Measurements from ENCODE around the gene ADIPOQ. TPM values are rescaled to one million over a fixed set of nuclear protein-coding genes. Genes with fewer than 3 reads are reported as not detected.

Gene ADIPOQ
- total and polyA plus RNA-seq, 2 of the 13 experiments (the other 11 are each of a cell fraction or from before 2014, with no cell fraction given): not detected

GRCh38 chr3:186826976-186827857, 15.3 kb upstream of the ADIPOQ start (continued):
- TF ChIP-seq PREB (CRISPR knock-in tag; IDR thresholded peaks at IDR 0.05): no peak
- TF ChIP-seq ZNF614 (CRISPR knock-in tag; IDR thresholded peaks at IDR 0.05; ENCODE audit: borderline replicate concordance): no peak
- TF ChIP-seq FOSL2 (CRISPR knock-in tag; IDR thresholded peaks at IDR 0.05): no peak
- no peak for TF ChIP-seq HNF4A (CRISPR knock-in tag; IDR thresholded peaks at IDR 0.05)
- no peak for TF ChIP-seq THRA (CRISPR knock-in tag; IDR thresholded peaks at IDR 0.05; ENCODE audit: borderline replicate concordance)
- TF ChIP-seq ZNF12 (CRISPR knock-in tag; IDR thresholded peaks at IDR 0.05): no peak
- no peak for TF ChIP-seq ZNF800 (CRISPR knock-in tag; IDR thresholded peaks at IDR 0.05)
- no peak for TF ChIP-seq ZNF562 (CRISPR knock-in tag; IDR thresholded peaks at IDR 0.05; ENCODE audit: borderline replicate concordance)
- no peak for TF ChIP-seq GLI4 (CRISPR knock-in tag; IDR thresholded peaks at IDR 0.05; ENCODE audit: borderline replicate concordance)
- no peak for TF ChIP-seq KDM3A (CRISPR knock-in tag; IDR thresholded peaks at IDR 0.05; ENCODE audit: low read depth)
- no peak for TF ChIP-seq ZNF790 (CRISPR knock-in tag; IDR thresholded peaks at IDR 0.05; ENCODE audit: borderline replicate concordance)
- TF ChIP-seq FLYWCH1 (CRISPR knock-in tag; IDR thresholded peaks at IDR 0.05): no peak
- TF ChIP-seq ZNF598 (CRISPR knock-in tag; IDR thresholded peaks at IDR 0.05; ENCODE audit: borderline replicate concordance): no peak
- no peak for TF ChIP-seq ZNF282 (IDR thresholded peaks at IDR 0.05; ENCODE audit: partially characterized antibody)
- TF ChIP-seq HMGXB3 (CRISPR knock-in tag; IDR thresholded peaks at IDR 0.05; ENCODE audit: borderline replicate concordance): no peak
- TF ChIP-seq ZSCAN9 (CRISPR knock-in tag; IDR thresholded peaks at IDR 0.05; ENCODE audit: borderline replicate concordance): 0 out of 2 replicates have a peak, but pooled peaks have one; percentile 41
- no peak for TF ChIP-seq KMT2B (CRISPR knock-in tag; IDR thresholded peaks at IDR 0.05)
- TF ChIP-seq ZNF138 (CRISPR knock-in tag; IDR thresholded peaks at IDR 0.05; ENCODE audit: low read depth): peak; percentile 40; the same call in 1 of the 2 replicates
- no peak for TF ChIP-seq ZNF543 (CRISPR knock-in tag; IDR thresholded peaks at IDR 0.05)
- no peak for TF ChIP-seq CHCHD3 (CRISPR knock-in tag; IDR thresholded peaks at IDR 0.05)
